Measurements from ENCODE around the gene ARHGEF16. TPM values are rescaled to one million over a fixed set of nuclear protein-coding genes. Genes with fewer than 3 reads are reported as not detected.

The ARHGEF16 gene
- total RNA-seq, 6 donors from 2014 or later: 11.9 to 28.9 (median 13.4) TPM

DNA sequence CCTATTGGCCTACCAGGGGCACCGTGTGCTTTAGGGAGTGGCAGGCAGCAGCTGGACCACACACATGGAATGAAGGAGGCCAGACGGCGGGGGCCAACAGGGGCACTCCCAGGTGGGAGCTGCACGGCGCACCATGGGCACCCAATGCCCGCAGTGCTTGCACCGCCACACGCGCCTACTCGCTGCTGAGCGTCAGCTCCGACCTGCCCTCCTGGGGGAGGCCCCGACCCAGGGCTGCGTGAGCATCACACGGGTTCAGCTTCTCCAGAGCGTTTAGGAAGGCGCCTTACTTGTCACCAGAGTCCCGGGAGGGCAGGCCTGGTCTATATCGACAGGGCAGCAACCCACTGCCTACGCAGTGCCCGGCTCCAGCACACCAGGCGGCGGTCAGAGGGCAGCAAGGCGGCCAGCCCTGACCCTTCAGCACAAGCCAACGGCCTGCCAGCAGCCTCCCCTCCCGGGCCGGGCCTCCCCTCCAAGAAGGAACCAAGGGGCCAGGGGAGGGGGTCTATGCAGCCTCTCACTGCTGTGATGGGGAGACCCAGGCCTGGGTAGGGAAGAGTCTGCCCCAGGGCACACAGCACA lies 64.9 kb downstream of the ARHGEF16 start:
- no peak for ATAC-seq (ENCODE audit: low FRiP score in 2 of 2)
- TF ChIP-seq POLR2AphosphoS5 (IDR thresholded peaks at IDR 0.05) (no peak), POLR2A (IDR thresholded peaks at IDR 0.05) (no peak), EP300 (IDR thresholded peaks at IDR 0.05) (no peak)
- TF ChIP-seq, protein P1, sequence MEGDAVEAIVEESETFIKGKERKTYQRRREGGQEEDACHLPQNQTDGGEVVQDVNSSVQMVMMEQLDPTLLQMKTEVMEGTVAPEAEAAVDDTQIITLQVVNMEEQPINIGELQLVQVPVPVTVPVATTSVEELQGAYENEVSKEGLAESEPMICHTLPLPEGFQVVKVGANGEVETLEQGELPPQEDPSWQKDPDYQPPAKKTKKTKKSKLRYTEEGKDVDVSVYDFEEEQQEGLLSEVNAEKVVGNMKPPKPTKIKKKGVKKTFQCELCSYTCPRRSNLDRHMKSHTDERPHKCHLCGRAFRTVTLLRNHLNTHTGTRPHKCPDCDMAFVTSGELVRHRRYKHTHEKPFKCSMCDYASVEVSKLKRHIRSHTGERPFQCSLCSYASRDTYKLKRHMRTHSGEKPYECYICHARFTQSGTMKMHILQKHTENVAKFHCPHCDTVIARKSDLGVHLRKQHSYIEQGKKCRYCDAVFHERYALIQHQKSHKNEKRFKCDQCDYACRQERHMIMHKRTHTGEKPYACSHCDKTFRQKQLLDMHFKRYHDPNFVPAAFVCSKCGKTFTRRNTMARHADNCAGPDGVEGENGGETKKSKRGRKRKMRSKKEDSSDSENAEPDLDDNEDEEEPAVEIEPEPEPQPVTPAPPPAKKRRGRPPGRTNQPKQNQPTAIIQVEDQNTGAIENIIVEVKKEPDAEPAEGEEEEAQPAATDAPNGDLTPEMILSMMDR (IDR thresholded peaks at IDR 0.05): no peak

GRCh38 chr1:3520419-3521378 lies 66.2 kb downstream of the ARHGEF16 start:
- H3K36me3 ChIP-seq: peaks cover 0 to 18% (median 10%) of the 10 kb centered on the region in 4 donors
- no peaks in the 10 kb centered on the region for H3K4me1 ChIP-seq
- TF ChIP-seq EP300 (IDR thresholded peaks at IDR 0.05) (no peak), POLR2A (IDR thresholded peaks at IDR 0.05) (no peak), POLR2AphosphoS5 (IDR thresholded peaks at IDR 0.05) (no peak)
- TF ChIP-seq, protein P1 (IDR thresholded peaks at IDR 0.05): no peak
- no peak overlapping the region for H3K27ac ChIP-seq
- 92 to 96% methylated on average over 5 to 22 of the region's 24 CpGs for WGBS, 2 donors
- H3K4me3 ChIP-seq: no peak overlapping the region
- H3K9me3 ChIP-seq: no peaks in the 10 kb centered on the region
- ATAC-seq (ENCODE audit: low FRiP score in 2 of 2) (no peak), DNase-seq (no peak)
- no peaks in the 10 kb centered on the region for H3K27me3 ChIP-seq

More for the DNA sequence above, 64.9 kb downstream of the ARHGEF16 start:
- Histone ChIP-seq H3K27ac (no peak overlapping the region), H3K4me1 (no peaks in the 10 kb centered on the region), H3K4me3 (no peak overlapping the region), H3K27me3 (no peaks in the 10 kb centered on the region), H3K9me3 (no peaks in the 10 kb centered on the region), H3K36me3 (peaks cover 0 to 18% (median 11%) of the 10 kb centered on the region in 4 donors)
- 91 to 100% methylated on average over 1 to 25 of the region's 27 CpGs for WGBS, 2 donors
- DNase-seq: no peak

DNA sequence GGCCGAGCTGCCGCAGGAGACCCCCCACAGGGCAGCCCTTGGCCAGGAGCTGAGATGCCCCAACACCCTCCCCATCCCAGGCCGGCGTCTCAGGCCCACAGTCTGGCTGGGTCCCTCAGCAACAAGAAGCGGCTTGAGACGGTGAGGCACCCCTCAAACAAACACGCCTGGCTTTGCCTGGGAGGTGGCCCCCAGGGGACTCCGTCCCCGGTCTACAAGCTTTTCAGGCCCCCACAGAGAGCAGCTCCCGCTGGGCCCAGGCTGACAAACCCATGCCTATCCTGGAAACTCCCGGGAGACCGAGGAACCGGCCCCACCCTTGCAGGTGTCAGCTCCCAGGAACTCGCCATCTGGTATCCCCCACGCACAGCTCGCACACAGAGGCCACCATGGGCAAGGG lies 67.0 kb downstream of the ARHGEF16 start:
- H3K9me3 ChIP-seq: no peaks in the 10 kb centered on the region
- WGBS, 2 donors: 93% methylated on average over 12 of the region's 16 CpGs; no CpG with 5 or more reads in 1 of the 2 donors
- DNase-seq: no peak
- ATAC-seq (ENCODE audit: low FRiP score in 2 of 2): no peak
- TF ChIP-seq, protein P1 (IDR thresholded peaks at IDR 0.05): no peak
- TF ChIP-seq POLR2A (IDR thresholded peaks at IDR 0.05): no peak
- TF ChIP-seq POLR2AphosphoS5 (IDR thresholded peaks at IDR 0.05): no peak
- TF ChIP-seq EP300 (IDR thresholded peaks at IDR 0.05): no peak
- H3K36me3 ChIP-seq: peaks cover 0 to 18% (median 10%) of the 10 kb centered on the region in 4 donors
- H3K27ac ChIP-seq: no peak overlapping the region
- H3K4me1 ChIP-seq: no peaks in the 10 kb centered on the region
- no peaks in the 10 kb centered on the region for H3K27me3 ChIP-seq
- H3K4me3 ChIP-seq: no peak overlapping the region

- no peak overlapping the region for H3K27ac ChIP-seq
- H3K36me3 ChIP-seq: peaks cover 0 to 18% (median 10%) of the 10 kb centered on the region in 4 donors
- TF ChIP-seq EP300 (IDR thresholded peaks at IDR 0.05) (no peak), POLR2A (IDR thresholded peaks at IDR 0.05) (no peak), POLR2AphosphoS5 (IDR thresholded peaks at IDR 0.05) (no peak)
- TF ChIP-seq, protein P1 (IDR thresholded peaks at IDR 0.05): no peak
- DNase-seq: no peak
- no peak overlapping the region for H3K4me3 ChIP-seq
- 90% methylated on average over 13 of the region's 13 CpGs; no CpG with 5 or more reads in 1 of the 2 donors for WGBS, 2 donors
- H3K27me3 ChIP-seq: no peaks in the 10 kb centered on the region
- no peaks in the 10 kb centered on the region for H3K9me3 ChIP-seq
- no peaks in the 10 kb centered on the region for H3K4me1 ChIP-seq
- ATAC-seq (ENCODE audit: low FRiP score in 2 of 2): no peak
These were observed 67.6 kb downstream of the ARHGEF16 start for GRCh38 chr1:3522112-3522511.
